22Rv1 (cell line): Measurements from ENCODE around the gene QPRT.
"Not testable (repeated sequence)": the region's sequence is repeated elsewhere in the genome, so short reads cannot be mapped to it uniquely, and the experiment has no call there.

Source experiments
- H3K27ac ChIP-seq: fragments of 450-650 bp; 2 replicates; pipeline ENCODE4 v1.5.1; 2017
- ZFX ChIP-seq: fragments of 450-650 bp; IDR thresholded peaks from 2 replicates; pipeline ENCODE4 v1.6.1; 2017; ENCODE audit warnings: antibody characterized with exemption, borderline replicate concordance
- TF ChIP-seq, protein P1 (sequence below): fragments of 450-650 bp; IDR thresholded peaks from 2 replicates; pipeline ENCODE4 v1.5.1; 2017; ENCODE audit warnings: mild to moderate bottlenecking

The QPRT gene

DNA sequence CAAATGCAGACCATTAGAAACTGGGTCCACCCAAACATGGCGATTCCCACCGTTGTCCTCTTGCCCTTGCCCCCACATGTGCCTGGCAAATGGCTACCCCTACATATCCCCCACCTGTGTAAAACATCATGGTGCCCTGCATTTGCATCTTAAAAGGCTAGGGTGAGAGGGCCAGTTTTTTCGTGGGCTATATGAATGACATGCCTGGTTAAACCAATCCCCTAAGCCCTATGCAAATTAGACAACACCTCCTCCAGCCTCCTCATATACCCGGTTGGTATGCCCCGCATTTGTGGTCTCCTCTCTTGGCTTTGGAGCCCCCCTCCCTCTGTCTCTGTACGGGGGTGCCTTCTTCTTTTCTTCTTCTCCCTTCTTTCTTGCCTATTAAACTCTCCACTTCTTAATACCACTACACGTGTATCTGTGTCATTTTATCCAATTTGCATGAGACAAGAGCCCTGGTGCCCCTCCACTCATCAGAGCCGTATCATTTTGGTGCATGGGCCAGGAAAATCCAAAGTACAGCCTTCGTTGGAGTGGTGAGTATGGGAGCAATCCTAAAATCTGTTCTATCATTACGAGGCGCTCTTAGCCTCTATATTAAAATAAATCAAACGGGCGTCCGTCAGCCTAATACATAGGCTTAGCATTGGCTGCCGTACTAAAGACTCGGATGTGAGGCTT is 30.1 kb downstream of the QPRT start:
- no peak overlapping the region for H3K27ac ChIP-seq
- TF ChIP-seq, protein P1, sequence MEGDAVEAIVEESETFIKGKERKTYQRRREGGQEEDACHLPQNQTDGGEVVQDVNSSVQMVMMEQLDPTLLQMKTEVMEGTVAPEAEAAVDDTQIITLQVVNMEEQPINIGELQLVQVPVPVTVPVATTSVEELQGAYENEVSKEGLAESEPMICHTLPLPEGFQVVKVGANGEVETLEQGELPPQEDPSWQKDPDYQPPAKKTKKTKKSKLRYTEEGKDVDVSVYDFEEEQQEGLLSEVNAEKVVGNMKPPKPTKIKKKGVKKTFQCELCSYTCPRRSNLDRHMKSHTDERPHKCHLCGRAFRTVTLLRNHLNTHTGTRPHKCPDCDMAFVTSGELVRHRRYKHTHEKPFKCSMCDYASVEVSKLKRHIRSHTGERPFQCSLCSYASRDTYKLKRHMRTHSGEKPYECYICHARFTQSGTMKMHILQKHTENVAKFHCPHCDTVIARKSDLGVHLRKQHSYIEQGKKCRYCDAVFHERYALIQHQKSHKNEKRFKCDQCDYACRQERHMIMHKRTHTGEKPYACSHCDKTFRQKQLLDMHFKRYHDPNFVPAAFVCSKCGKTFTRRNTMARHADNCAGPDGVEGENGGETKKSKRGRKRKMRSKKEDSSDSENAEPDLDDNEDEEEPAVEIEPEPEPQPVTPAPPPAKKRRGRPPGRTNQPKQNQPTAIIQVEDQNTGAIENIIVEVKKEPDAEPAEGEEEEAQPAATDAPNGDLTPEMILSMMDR, result no peak
- no peak for TF ChIP-seq ZFX

DNA sequence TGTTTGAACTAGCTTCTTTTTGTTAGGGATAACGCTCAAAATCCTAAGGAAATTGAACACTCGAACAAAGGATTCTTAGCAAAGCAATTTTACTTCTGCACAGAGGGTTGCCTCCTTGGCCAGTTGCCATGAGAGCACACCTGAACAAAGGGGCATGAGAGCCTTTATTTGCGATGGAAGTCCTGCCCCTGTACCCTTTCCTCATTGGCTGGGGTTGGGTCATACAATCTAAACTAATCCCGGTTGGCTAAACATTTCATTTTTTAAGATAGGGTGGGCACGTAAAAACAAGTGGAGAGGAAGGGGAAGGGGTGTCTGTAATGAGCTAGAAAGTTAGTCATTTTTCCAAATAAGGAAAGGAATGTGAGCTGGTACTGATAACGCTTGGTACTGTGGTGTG is 30.7 kb downstream of the QPRT start:
- H3K27ac ChIP-seq, result not testable (repeated sequence)

DNA sequence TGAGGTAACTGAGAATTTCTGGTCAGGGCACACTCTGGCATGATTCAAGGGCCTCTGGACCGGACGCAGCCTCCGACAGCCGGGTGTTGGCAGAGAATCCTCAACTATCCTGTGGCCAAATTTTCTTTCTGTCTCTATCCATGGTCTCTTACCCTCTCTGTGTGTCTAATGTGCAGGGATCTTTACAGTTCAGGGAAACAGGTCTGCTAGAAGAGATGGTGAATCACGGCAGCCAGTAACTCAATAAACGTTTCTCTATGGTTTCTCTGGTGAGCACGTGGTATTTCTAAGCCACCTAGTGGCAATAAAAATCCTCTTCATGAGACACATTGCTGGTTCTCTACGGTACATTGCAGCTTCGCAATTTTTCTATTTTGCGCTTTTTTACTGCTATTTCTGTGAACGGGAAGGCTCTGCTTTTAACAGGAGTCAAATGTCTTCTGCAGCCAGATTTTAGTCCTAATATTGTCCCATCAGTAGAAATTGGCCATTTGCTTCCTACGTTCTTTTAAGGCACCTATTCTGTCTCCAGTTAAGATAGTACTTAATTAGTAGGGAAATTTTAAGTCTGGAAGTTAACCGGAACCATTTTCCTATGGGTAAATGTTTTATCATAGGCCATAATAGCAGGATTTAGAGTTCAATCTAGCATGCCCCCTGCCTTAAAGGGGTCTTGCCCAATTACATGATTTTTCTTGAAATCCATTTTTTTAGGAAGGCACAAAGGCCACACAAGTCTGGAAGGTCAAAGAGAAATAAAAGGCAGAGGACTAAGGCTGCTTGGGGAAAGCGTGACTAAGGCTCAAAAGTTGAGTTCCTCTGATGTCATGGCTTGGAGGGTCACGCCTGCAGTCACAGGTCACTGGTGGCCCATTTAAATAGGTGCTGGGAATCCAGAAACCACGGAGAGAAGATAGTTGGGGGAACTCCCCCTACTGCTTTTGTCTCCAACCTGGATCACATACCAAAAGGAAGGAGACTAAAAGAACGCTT is 31.5 kb downstream of the QPRT start:
- TF ChIP-seq ZFX, result no peak
- TF ChIP-seq, protein P1, result peak; percentile 69
- no peak overlapping the region for H3K27ac ChIP-seq

DNA sequence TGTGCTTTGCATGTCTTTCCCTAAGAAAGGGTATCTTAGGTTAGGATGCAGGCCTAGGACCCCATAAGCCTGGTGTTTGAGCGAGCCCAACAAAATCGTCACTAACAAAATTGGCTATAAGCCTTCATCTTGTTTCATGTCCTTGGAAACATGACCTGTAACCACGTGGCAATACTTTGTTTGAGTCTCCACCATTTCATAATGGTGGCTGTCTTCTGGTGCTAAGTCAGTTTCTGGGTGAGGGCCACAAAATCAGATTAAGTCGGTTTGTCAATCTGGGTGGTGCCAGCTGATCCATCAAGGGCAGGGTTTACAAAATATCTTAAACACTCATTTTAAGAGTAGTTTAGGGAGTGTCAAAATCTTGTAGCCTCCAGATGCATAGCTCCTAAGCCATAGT is 33.8 kb downstream of the QPRT start:
- TF ChIP-seq, protein P1, result no peak
- TF ChIP-seq ZFX, result no peak
- H3K27ac ChIP-seq, result no peak overlapping the region

DNA sequence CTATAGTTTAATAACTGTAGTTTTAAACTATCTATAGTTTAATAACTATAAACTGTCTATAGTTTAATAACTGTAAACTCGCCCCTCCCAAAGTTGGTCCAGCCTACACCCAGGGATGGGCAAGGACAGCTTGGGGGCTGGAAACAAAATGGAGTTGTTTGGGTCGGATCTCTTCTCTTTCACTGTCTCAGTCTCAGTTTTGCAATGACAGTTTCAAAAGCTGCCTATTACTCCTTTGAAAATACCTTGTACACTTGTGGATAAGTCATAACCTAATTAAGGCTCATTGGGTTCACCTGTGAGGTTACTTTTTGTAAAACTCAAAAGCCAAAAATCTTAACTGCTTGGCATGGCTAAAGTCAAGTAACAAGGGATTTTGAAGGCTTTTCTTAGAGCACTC is 35.4 kb downstream of the QPRT start:
- H3K27ac ChIP-seq, result no peak overlapping the region
- TF ChIP-seq, protein P1, result no peak
- TF ChIP-seq ZFX, result no peak

DNA sequence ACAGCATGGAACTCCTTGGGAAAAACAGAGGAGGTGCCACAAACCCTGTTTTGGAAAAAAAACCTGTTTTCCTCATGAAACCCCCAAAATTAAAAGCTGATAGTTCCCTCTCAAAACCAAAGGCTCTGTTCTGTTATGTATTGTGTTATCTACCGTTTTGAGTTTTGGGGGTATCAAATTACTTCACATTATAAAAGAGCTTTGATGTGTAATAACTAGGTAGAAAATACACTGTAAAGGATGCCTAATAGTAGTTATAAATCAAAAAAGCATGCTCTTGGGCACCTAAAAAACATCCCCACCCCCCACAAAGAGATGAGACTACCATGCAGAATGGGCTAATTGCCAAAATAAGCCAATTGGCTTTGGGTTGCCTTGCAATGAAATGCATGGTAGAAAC is 36.0 kb downstream of the QPRT start:
- no peak overlapping the region for H3K27ac ChIP-seq
- no peak for TF ChIP-seq ZFX
- TF ChIP-seq, protein P1, result no peak

DNA sequence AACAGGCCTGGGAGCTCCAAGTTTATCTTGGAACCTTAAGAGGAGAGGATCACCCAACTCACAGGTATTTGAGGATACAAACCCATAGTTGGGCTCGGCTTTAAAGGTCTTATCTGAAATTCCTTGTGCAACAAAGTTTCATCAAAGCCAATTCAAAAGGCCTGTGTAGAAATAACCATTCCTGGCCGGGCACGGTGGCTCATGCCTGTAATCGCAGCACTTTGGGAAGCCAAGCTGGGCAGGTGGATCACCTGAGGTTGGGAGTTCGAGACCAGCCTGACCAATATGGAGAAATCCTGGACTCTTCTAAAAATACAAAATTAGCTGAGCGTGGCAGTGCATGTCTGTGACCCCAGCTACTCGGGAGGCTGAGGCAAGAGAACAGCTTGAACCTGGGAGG is 38.1 kb downstream of the QPRT start:
- H3K27ac ChIP-seq, result no peak overlapping the region
- TF ChIP-seq, protein P1, result no peak
- TF ChIP-seq ZFX, result no peak
